Epithelial cell of esophagus (primary cell): Measurements from ENCODE around the gene ANKRD44.
A peak's percentile ranks its signal among the peaks of the same experiment; 100 is the strongest.

Experiments used
- DNase-seq: peaks from one replicate; pipeline ENCODE4 v3.0.0; 2010; ENCODE audit warnings: low read depth
- H3K4me3 ChIP-seq: 2 replicates; pipeline ENCODE4 v1.5.1; 2011; ENCODE audit warnings: mild to moderate bottlenecking, low read length, control low read depth
- CTCF ChIP-seq: IDR thresholded peaks from 2 replicates; pipeline ENCODE4 v1.5.1; 2011; ENCODE audit warnings: low read depth, mild to moderate bottlenecking, low read length, control low read depth, inconsistent platforms; ENCODE audit not compliant: insufficient read depth; ENCODE audit errors: missing control alignments

ANKRD44 gene

GRCh38 chr2:197212344-197213262 lies 98.0 kb downstream of the ANKRD44 start:
- no peak for DNase-seq
- H3K4me3 ChIP-seq = no peak overlapping the region
- TF ChIP-seq CTCF = no peak

GRCh38 chr2:197211881-197212342 lies 98.7 kb downstream of the ANKRD44 start:
- no peak overlapping the region for H3K4me3 ChIP-seq
- DNase-seq = no peak
- TF ChIP-seq CTCF = no peak

GRCh38 chr2:197210430-197210829 lies 100.2 kb downstream of the ANKRD44 start:
- DNase-seq = no peak
- no peak for TF ChIP-seq CTCF
- no peak overlapping the region for H3K4me3 ChIP-seq

- peak; percentile 20 for DNase-seq
- no peak for TF ChIP-seq CTCF
- H3K4me3 ChIP-seq = no peak overlapping the region
These were observed 100.7 kb downstream of the ANKRD44 start for GRCh38 chr2:197209742-197210408.

GRCh38 chr2:197209246-197209645 lies 101.3 kb downstream of the ANKRD44 start:
- TF ChIP-seq CTCF = no peak
- no peak for DNase-seq
- no peak overlapping the region for H3K4me3 ChIP-seq

- H3K4me3 ChIP-seq = no peak overlapping the region
- no peak for TF ChIP-seq CTCF
- DNase-seq = peak; percentile 23
These were observed 101.7 kb downstream of the ANKRD44 start for GRCh38 chr2:197208841-197209240.

- no peak for DNase-seq
- H3K4me3 ChIP-seq = no peak overlapping the region
- no peak for TF ChIP-seq CTCF
These were observed 102.6 kb downstream of the ANKRD44 start for GRCh38 chr2:197208024-197208423.
